ENCODE measurements around the gene RHBG. TPM values are rescaled to one million over a fixed set of nuclear protein-coding genes. Genes with fewer than 3 reads are reported as not detected.

Gene RHBG
- total RNA-seq, 4 donors from 2014 or later = not detected

DNA sequence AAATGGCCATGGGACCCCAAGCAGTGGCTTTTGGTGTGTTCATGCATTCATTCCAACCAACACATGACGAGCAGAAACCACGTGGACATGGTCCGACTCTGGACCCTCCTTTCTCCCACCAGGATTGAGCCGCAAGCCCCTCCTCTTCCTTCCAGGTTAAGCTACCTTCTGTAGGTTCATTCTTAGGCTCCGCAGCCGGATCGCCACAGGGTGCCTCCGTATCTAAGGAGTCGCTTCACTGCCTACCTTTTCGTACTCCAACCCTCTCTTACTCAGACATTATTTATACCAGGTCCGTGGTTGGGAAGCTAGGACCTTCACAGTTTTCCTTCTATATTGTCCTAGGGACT is 63.6 kb downstream of the RHBG start:
- DNase-seq = no peak
- in situ Hi-C loops (cut with MboI; ENCODE audit: low pct_ligation_motif_present in 1 of 4, low pct_unique_long_range_greater_than_20kb in 1 of 4, low sequenced_read_pairs in 3 of 4) = no loop called here
- Histone ChIP-seq H3K9me3 (no peaks in the 10 kb centered on the region), H3K27ac (no peak overlapping the region), H3K36me3 (no peaks in the 10 kb centered on the region), H3K4me3 (no peak overlapping the region), H3K27me3 (peaks cover 98% of the 10 kb centered on the region), H3K4me1 (peaks cover 9 to 17% (median 16%) of the 10 kb centered on the region in 4 donors)
- TF ChIP-seq, protein P1, sequence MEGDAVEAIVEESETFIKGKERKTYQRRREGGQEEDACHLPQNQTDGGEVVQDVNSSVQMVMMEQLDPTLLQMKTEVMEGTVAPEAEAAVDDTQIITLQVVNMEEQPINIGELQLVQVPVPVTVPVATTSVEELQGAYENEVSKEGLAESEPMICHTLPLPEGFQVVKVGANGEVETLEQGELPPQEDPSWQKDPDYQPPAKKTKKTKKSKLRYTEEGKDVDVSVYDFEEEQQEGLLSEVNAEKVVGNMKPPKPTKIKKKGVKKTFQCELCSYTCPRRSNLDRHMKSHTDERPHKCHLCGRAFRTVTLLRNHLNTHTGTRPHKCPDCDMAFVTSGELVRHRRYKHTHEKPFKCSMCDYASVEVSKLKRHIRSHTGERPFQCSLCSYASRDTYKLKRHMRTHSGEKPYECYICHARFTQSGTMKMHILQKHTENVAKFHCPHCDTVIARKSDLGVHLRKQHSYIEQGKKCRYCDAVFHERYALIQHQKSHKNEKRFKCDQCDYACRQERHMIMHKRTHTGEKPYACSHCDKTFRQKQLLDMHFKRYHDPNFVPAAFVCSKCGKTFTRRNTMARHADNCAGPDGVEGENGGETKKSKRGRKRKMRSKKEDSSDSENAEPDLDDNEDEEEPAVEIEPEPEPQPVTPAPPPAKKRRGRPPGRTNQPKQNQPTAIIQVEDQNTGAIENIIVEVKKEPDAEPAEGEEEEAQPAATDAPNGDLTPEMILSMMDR (IDR thresholded peaks at IDR 0.05) = no peak
- no peak for TF ChIP-seq POLR2AphosphoS5 (IDR thresholded peaks at IDR 0.05)
- TF ChIP-seq EP300 (IDR thresholded peaks at IDR 0.05; ENCODE audit: low read depth) = no peak
- TF ChIP-seq POLR2A (IDR thresholded peaks at IDR 0.05) = no peak
- 9 to 15% methylated on average over 7 to 11 of the region's 11 CpGs for WGBS, 2 donors (ENCODE audit: low coverage in 1 of 2)
- intact Hi-C loops (cut with DNase I; ENCODE audit: low total_unique reads) = no loop called here

DNA sequence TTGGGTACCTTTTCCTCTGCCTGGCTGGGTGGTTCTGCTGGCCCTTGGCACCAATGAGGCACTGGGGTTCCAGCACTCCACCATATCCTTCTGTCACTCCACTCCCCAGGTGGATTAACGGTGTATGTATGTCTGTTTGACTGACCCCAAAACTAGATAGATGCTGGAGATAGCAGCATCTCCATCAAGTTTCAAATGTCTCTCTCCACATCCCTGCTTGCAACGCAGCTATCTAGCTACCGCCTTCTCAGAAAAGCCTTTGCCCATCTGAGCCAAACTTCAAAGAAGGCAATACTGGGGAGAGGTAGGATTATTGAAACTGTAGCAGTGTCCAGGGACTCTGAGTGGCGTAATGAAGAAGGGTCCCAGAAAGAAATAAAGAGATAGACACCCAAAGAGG is 64.0 kb downstream of the RHBG start:
- Histone ChIP-seq H3K4me1 (peaks cover 9 to 17% (median 16%) of the 10 kb centered on the region in 4 donors), H3K9me3 (no peaks in the 10 kb centered on the region), H3K4me3 (no peak overlapping the region), H3K27ac (no peak overlapping the region), H3K36me3 (no peaks in the 10 kb centered on the region), H3K27me3 (peaks cover 98% of the 10 kb centered on the region)
- in situ Hi-C loops (cut with MboI; ENCODE audit: low pct_ligation_motif_present in 1 of 4, low pct_unique_long_range_greater_than_20kb in 1 of 4, low sequenced_read_pairs in 3 of 4) = no loop called here
- intact Hi-C loops (cut with DNase I; ENCODE audit: low total_unique reads) = no loop called here
- no peak for DNase-seq
- TF ChIP-seq, protein P1 (IDR thresholded peaks at IDR 0.05) = no peak
- no peak for TF ChIP-seq POLR2AphosphoS5 (IDR thresholded peaks at IDR 0.05)
- TF ChIP-seq POLR2A (IDR thresholded peaks at IDR 0.05) = no peak
- TF ChIP-seq EP300 (IDR thresholded peaks at IDR 0.05; ENCODE audit: low read depth) = no peak
- 33 to 71% methylated on average over 1 to 4 of the region's 4 CpGs for WGBS, 2 donors (ENCODE audit: low coverage in 1 of 2)

DNA sequence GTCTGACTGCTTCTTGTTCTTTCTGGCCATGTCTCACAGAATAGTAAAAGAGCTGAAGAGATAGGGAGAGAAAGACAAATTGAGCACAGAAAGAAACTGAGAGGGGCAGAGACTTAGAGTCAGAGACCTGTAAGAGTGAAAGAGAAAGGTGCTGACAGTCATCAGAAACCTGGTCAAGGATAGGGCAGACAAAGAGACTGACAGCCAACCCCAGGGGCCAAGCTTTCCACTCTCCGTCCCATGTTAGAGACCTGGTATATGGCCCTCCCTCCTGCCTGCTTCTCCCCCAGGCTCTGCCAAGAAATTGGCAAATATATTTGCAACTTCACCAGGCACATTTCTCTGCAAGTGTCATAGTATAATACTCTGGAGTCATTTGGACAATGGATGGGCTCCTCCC is 64.6 kb downstream of the RHBG start:
- no peak for TF ChIP-seq POLR2AphosphoS5 (IDR thresholded peaks at IDR 0.05)
- TF ChIP-seq, protein P1 (IDR thresholded peaks at IDR 0.05) = no peak
- no peak for TF ChIP-seq POLR2A (IDR thresholded peaks at IDR 0.05)
- TF ChIP-seq EP300 (IDR thresholded peaks at IDR 0.05; ENCODE audit: low read depth) = no peak
- in situ Hi-C loops (cut with MboI; ENCODE audit: low pct_ligation_motif_present in 1 of 4, low pct_unique_long_range_greater_than_20kb in 1 of 4, low sequenced_read_pairs in 3 of 4) = no loop called here
- 67 to 79% methylated on average over 1 of the region's 1 CpG for WGBS, 2 donors (ENCODE audit: low coverage in 1 of 2)

More for the DNA sequence above, 64.6 kb downstream of the RHBG start:
- Histone ChIP-seq H3K4me3 (no peak overlapping the region), H3K36me3 (no peaks in the 10 kb centered on the region), H3K9me3 (no peaks in the 10 kb centered on the region), H3K27me3 (peaks cover 100% of the 10 kb centered on the region), H3K4me1 (peaks cover 9 to 17% (median 16%) of the 10 kb centered on the region in 4 donors), H3K27ac (no peak overlapping the region)
- intact Hi-C loops (cut with DNase I; ENCODE audit: low total_unique reads) = no loop called here
- no peak for DNase-seq

Small RNA genes within 50 kb of the gene (small RNA-seq; reads per million reads assigned to genes)
- gene MIR9-1 = 0 reads per million in 4 donors

Other genes starting within 250 kb of the RHBG start
- 1 to 10 TPM in 3 of 4 donors, not detected in 1; 2.6 to 6.0 (median 4.8) TPM for gene SEMA4A, start 215.6 kb upstream of the RHBG start, total RNA-seq
- 10 to 100 TPM in 3 of 4 donors, 1 to 10 TPM in 1; 9.6 to 19.9 (median 18.9) TPM for gene SLC25A44, start 175.1 kb upstream of the RHBG start, total RNA-seq
- 10 to 100 TPM; 29.9 to 67.3 (median 52.3) TPM for gene PMF1, start 156.2 kb upstream of the RHBG start, total RNA-seq
- gene BGLAP, start 127.0 kb upstream of the RHBG start, total RNA-seq = 1 to 10 TPM in 2 of 4 donors, not detected in 2; 1.6 to 2.1 TPM
- 1 to 10 TPM in 2 of 4 donors, not detected in 2; 1.7 to 3.1 TPM for gene PAQR6, start 121.2 kb upstream of the RHBG start, total RNA-seq
- gene SMG5, start 86.4 kb upstream of the RHBG start, total RNA-seq = 100 to 1,000 TPM in 2 of 4 donors, 10 to 100 TPM in 2; 72.1 to 134 (median 102) TPM
- gene TMEM79, start 84.9 kb upstream of the RHBG start, total RNA-seq = 10 to 100 TPM in 1 of 4 donors, 1 to 10 TPM in 3; 2.0 to 13.1 (median 3.9) TPM
- 10 to 100 TPM in 3 of 4 donors, 1 to 10 TPM in 1; 4.0 to 65.9 (median 38.2) TPM for gene GLMP, start 73.5 kb upstream of the RHBG start, total RNA-seq
- gene VHLL, start 69.9 kb upstream of the RHBG start, total RNA-seq = not detected
- 100 to 1,000 TPM in 2 of 4 donors, 10 to 100 TPM in 2; 55.1 to 145 (median 90.7) TPM for gene CCT3, start 30.9 kb upstream of the RHBG start, total RNA-seq
- not detected for gene TSACC, start 30.7 kb upstream of the RHBG start, total RNA-seq
- gene MEF2D, start 131.6 kb downstream of the RHBG start, total RNA-seq = 100 to 1,000 TPM in 1 of 4 donors, 10 to 100 TPM in 3; 26.1 to 200 (median 85.7) TPM
- 1 to 10 TPM; 1.7 to 9.4 (median 2.9) TPM for gene IQGAP3, start 203.4 kb downstream of the RHBG start, total RNA-seq
- gene TTC24, start 210.5 kb downstream of the RHBG start, total RNA-seq = not detected
- 100 to 1,000 TPM in 1 of 4 donors, 10 to 100 TPM in 3; 25.1 to 104 (median 77.5) TPM for gene NAXE, start 222.6 kb downstream of the RHBG start, total RNA-seq
- gene GPATCH4, start 232.3 kb downstream of the RHBG start, total RNA-seq = 100 to 1,000 TPM in 1 of 4 donors, 10 to 100 TPM in 3; 12.4 to 113 (median 28.9) TPM